22Rv1 (cell line): ENCODE data around the gene FAM120B.
A peak's percentile ranks its signal among the peaks of the same experiment; 100 is the strongest.

Experiments
- H3K27ac ChIP-seq: fragments of 450-650 bp; 2 replicates; pipeline ENCODE4 v1.5.1; 2017
- CTCF ChIP-seq: fragments of 450-650 bp; IDR thresholded peaks from 2 replicates; pipeline ENCODE4 v1.5.1; 2017; ENCODE audit warnings: mild to moderate bottlenecking
- ZFX ChIP-seq: fragments of 450-650 bp; IDR thresholded peaks from 2 replicates; pipeline ENCODE4 v1.6.1; 2017; ENCODE audit warnings: antibody characterized with exemption, borderline replicate concordance

The FAM120B gene

GRCh38 chr6:170297576-170298330 is 8.8 kb upstream of the FAM120B start:
- no peak overlapping the region for H3K27ac ChIP-seq
- no peak for TF ChIP-seq ZFX
- no peak for TF ChIP-seq CTCF

GRCh38 chr6:170298688-170299087 is 7.9 kb upstream of the FAM120B start:
- H3K27ac ChIP-seq: no peak overlapping the region
- TF ChIP-seq ZFX (no peak), CTCF (no peak)

DNA sequence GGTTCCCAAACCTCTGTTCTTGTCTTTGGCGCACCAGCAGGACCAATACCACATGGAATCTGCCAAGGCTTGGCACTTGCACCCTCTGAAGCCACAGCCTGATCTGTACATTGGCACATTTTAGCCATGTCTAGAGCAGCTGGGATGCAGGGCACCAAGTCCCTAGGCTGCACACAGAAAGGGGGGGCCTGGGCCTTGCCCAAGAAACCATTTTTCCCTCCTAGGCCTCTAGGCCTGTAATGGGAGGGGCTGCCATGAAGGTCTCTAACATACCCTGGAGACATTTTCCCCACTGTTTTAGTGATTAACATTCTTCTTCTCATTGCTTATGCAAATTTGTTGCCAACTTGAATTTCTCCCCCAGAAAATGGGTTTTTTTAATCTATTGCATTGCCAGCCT is 5.4 kb upstream of the FAM120B start:
- H3K27ac ChIP-seq: no peak overlapping the region
- TF ChIP-seq ZFX: no peak
- no peak for TF ChIP-seq CTCF

GRCh38 chr6:170305805-170306323 is 694 bp upstream of the FAM120B start:
- peak overlapping the region; percentile 51; the same call in 1 of the 2 replicates for H3K27ac ChIP-seq
- TF ChIP-seq ZFX (no peak), CTCF (no peak)

DNA sequence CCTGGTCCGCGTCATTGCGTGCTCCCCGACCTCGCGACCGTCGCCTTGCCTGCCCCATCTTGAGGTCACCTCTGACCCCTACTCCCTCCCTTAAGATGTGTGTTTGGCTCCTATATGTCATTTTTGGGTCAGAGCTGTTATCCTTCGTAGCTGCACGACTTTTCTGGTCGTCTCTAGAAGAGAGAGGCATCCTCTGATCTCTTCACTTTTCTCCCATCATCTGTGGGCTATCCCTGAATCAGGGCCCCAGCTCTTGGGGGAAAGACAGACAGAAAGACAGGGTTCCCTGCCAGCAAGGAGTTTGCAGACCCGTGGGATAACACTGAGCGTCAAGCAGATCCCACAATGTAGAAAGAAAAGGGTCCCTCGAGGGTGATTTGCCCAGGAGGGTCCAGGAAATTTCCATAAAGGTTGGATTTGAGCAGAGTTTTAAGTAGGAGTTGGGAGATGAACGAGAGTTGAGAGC is 555 bp downstream of the FAM120B start:
- TF ChIP-seq CTCF: no peak
- TF ChIP-seq ZFX: no peak
- peak overlapping the region; percentile 51 for H3K27ac ChIP-seq

GRCh38 chr6:170308761-170309160 is 2.2 kb downstream of the FAM120B start:
- no peak overlapping the region for H3K27ac ChIP-seq
- no peak for TF ChIP-seq ZFX
- TF ChIP-seq CTCF: no peak

GRCh38 chr6:170311696-170312095 is 5.1 kb downstream of the FAM120B start:
- TF ChIP-seq CTCF: no peak
- no peak for TF ChIP-seq ZFX
- H3K27ac ChIP-seq: no peak overlapping the region
